AG20443 (cell line): ENCODE results near the gene ERC2.
A peak's percentile ranks its signal among the peaks of the same experiment; 100 is the strongest.
"Not testable (repeated sequence)": the region's sequence is repeated elsewhere in the genome, so short reads cannot be mapped to it uniquely, and the experiment has no call there.

Source experiments
- DNase-seq: peaks from one replicate; pipeline ENCODE4 v3.0.0; 2012; ENCODE audit warnings: low spot score, mixed read lengths

Gene ERC2

GRCh38 chr3:56468184-56469106, at the start of gene ERC2:
Gene ERC2, minus strand, starts transcription at chr3:56468467.
- DNase-seq = peak; percentile 81

GRCh38 chr3:56502738-56503137, 34.5 kb upstream of the ERC2 start:
- DNase-seq = no peak

GRCh38 chr3:56496376-56496775, 28.1 kb upstream of the ERC2 start:
- not testable (repeated sequence) for DNase-seq

- DNase-seq = peak; percentile 90
These were observed 26.5 kb upstream of the ERC2 start for GRCh38 chr3:56494679-56495322.

GRCh38 chr3:56491566-56491965, 23.3 kb upstream of the ERC2 start:
- DNase-seq = no peak

- no peak for DNase-seq
These were observed 20.7 kb upstream of the ERC2 start for GRCh38 chr3:56488812-56489600.

- no peak for DNase-seq
These were observed 16.3 kb upstream of the ERC2 start for GRCh38 chr3:56484525-56485032.

GRCh38 chr3:56484122-56484521, 15.9 kb upstream of the ERC2 start:
- no peak for DNase-seq

GRCh38 chr3:56477646-56478045, 9.4 kb upstream of the ERC2 start:
- DNase-seq = no peak

- DNase-seq = no peak
These were observed 8.5 kb upstream of the ERC2 start for GRCh38 chr3:56476771-56477170.

- DNase-seq = no peak
These were observed 3.5 kb upstream of the ERC2 start for GRCh38 chr3:56471771-56472170.

- DNase-seq = no peak
These were observed 874 bp upstream of the ERC2 start for GRCh38 chr3:56469141-56469540.

GRCh38 chr3:56467801-56468183, 475 bp downstream of the ERC2 start:
- peak; percentile 24 for DNase-seq

- peak; percentile 18 for DNase-seq
These were observed 1.2 kb downstream of the ERC2 start for GRCh38 chr3:56467108-56467507.

GRCh38 chr3:56459719-56460118, 8.5 kb downstream of the ERC2 start:
- DNase-seq = no peak

- no peak for DNase-seq
These were observed 9.2 kb downstream of the ERC2 start for GRCh38 chr3:56459104-56459496.

- DNase-seq = no peak
These were observed 9.7 kb downstream of the ERC2 start for GRCh38 chr3:56458496-56459103.

GRCh38 chr3:56456117-56456516, 12.2 kb downstream of the ERC2 start:
- no peak for DNase-seq

GRCh38 chr3:56453011-56453410, 15.3 kb downstream of the ERC2 start:
- no peak for DNase-seq

- no peak for DNase-seq
These were observed 16.2 kb downstream of the ERC2 start for GRCh38 chr3:56452085-56452484.

GRCh38 chr3:56443372-56443771, 24.9 kb downstream of the ERC2 start:
- no peak for DNase-seq

- no peak for DNase-seq
These were observed 39.6 kb downstream of the ERC2 start for GRCh38 chr3:56428667-56429066.
